ENCODE results near the gene PLPPR5.
"Not testable (repeated sequence)": the region's sequence is repeated elsewhere in the genome, so short reads cannot be mapped to it uniquely, and the experiment has no call there.

PLPPR5 gene, protein sequence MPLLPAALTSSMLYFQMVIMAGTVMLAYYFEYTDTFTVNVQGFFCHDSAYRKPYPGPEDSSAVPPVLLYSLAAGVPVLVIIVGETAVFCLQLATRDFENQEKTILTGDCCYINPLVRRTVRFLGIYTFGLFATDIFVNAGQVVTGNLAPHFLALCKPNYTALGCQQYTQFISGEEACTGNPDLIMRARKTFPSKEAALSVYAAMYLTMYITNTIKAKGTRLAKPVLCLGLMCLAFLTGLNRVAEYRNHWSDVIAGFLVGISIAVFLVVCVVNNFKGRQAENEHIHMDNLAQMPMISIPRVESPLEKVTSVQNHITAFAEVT

DNA sequence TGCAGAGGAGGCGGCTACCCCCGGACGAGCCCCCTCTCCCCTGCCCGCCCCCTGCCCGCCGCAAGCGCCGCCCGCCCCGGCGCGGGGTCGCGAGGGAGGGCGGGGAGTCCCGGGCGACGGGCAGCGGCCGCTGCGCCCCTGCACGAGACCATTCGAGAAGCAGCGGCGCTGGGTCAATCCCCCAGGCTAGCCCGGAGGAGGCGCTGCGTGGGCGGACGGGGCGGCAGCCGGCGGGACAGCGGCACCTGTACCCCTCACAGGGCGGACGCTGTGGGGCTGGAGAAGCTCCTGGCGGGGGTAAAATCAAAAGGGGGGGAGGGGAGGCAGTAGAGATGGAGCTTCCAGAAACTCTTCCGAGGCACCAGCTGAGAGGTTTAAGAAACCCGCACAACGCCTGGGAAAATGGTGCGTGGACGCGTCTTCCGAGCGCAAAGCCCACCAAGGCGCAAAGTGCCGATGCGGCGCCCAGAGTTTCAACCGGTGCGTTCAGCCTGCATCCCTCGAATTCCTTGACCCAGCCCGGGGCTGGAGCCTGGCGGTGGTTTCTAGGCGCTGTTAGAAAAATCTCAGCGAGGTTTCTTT, at the start of gene PLPPR5:
TSS of gene PLPPR5 (minus strand) at position 1 of the 582 bp plus-strand sequence. CDS start 190 bp downstream, outside the sequence.
- DNase-seq: no peak

DNA sequence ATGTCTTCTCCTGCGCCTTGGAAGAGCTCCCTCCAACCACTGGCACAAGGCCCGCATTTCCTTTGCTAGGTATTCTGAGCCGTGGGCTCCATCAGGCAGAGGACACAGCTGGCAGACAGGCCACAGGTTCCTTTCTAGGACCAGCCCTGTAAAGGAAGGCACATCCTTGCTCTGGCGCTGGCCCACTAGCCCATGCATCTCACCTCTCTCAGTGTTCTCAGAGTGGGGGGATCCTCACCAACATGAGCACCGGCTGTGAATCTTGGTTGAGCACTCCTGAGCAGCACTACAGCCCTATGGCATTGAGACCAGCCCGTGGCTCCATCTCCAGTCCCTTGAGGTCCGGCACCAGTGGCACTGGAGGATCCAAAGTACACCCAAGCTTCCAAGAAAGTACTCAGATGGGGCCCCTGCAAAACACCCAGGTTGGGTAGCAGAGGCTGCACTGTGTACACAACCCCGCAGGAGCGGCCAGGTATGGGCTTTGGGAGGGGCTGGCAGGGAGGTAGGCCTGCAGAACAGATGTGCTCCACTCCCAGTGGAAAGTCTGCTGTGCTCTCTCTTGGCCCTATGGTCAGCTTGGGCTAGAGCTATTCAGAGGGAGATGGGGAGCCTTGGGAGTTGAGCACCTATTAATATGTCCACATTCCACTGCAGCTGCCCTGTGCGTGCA, 47.1 kb upstream of the PLPPR5 start:
- DNase-seq: no peak

DNA sequence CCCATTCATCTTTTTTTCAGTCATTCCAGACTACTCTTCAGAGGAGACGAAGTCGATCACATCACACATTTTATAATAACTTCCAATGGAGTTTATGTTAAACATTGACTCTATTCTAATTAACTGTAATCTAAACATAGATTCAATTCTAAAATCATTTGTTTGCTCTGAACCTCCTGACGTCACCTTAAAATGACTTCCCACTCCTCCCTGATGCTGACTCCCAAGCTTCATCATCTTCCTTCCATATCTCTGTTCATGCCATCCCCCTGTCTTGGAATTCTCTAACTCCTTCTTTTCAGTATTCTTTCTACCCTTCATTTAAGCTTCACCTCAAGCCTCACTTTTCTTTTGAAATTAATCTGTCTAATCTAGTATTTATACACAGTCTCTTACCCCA, 45.1 kb upstream of the PLPPR5 start:
- no peak for DNase-seq

GRCh38 chr1:99036746-99037145, 32.1 kb upstream of the PLPPR5 start:
- not testable (repeated sequence) for DNase-seq

DNA sequence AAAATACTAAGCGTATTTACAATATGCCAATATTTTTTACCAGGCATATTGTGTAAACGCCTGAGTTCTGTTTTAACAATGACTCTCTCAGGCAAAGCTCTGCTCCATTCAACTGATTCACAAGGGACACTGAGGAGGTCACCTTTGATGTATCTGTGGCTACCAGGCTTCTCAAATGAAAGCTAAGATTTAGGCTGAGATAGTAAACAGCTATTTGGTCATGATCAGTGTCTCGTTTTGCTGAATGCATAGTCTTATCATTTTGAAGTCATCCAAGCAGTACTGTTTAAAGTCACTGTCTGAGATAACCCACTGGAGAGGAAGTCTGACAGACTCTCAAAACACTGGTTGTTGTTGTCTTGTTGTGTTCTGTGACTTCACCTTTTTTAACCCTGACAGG, 13.7 kb upstream of the PLPPR5 start:
- no peak for DNase-seq

DNA sequence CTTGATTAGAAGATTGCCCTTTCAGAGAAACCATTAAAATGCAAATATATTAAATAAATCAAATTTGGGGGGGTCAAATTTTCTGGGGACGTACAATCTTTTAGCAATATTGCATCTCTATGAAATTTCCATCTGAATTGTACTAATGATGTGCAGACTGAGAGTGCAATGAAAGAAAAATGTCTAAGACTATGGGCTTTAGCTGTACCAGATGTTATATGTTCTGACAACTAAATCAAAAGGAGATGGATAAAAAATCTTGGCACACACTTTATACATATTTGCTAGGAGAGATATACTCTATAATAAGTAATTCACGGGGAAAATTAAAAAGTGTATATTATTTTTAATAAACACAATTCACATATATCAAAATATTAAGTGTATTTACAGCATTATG, 13.0 kb upstream of the PLPPR5 start:
- no peak for DNase-seq

DNA sequence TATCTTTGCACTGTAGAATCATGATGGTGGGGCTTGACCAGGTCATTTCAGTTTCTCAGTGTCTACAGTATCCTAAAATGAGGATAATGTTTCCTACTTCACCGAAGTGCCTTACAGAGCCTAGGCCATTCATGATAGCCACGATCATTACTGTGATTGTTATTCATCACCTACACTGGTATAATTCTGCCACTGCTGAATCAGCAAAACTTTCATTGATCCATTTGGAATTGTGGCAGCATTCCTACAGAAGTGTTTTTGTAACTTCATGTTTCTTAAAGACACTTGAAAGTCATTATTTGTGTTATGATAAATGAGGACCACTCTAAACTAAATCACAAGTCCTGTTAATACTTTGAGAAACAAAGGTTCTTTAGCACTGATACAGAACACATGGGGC, 6.0 kb upstream of the PLPPR5 start:
- DNase-seq: no peak

DNA sequence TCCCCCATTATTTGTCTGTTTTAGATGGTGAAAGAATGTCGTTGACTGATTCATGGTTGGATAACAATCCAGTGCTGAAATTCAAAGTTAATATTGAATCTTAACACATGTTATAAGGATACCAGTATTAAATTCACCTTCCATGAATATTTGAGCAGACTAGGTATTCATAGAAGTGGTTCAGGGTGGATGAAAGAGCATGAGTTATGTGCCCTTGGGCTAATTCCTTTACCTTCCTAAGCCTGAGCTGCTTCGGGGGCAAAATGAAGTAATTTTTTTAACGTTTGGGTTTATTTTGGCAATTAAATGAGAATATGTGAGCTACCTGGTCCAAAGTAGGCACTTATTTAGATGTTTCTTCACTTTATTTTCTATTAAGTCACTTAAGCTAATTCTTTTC, 2.7 kb upstream of the PLPPR5 start:
- no peak for DNase-seq

GRCh38 chr1:99005537-99005942, 879 bp upstream of the PLPPR5 start:
- DNase-seq: no peak

GRCh38 chr1:99004254-99004860, 304 bp downstream of the PLPPR5 start:
- no peak for DNase-seq

DNA sequence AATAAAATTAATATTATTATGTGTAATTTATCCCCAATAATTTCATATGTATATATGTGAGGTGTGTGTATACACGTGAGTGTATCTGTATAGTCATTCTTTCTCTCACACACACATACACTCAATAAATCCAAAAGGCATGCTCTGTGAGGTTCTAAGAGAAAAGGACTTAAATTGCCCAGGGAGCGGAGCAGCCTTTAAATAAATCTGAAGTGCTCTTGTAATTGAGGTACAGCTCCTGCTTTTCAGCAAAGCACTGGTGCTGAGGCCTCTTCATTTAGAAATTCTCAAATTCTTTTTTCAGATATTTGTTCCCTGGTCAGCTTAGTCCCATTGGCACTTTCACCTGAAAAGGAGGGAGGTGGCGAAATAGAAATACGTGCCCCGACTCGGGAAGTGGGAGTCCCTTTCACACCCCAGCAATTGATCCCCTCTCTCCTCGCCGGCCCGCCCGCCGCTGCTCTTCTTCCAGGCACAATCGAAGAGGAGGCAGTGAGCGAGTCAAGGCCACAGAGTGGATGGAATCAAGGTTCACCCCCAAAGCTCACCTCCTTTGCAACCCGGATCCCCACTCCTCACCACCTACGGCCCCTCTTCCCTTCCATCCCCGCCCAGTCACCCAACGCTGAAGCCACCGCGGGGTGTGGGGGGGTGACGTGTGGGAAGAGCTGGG, 944 bp downstream of the PLPPR5 start:
- DNase-seq: no peak

DNA sequence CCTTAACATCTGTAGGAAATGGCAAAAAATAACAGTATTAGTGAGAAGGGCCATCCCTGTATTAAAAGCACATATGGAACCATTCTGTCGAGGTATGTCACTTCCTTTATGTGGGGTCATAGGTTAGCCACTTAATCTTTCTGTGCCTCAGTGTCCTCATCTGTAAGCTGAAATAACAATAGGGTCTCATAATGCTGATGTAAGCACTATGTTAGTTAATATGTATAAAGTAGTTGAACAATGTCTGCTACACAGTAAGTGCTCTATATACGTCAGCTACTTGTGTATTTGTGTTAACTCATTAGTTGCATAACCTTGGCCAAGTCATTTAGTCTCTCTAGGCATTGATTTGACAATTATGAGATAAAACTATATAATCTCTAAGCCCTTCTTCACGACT, 11.8 kb downstream of the PLPPR5 start:
- DNase-seq: no peak

DNA sequence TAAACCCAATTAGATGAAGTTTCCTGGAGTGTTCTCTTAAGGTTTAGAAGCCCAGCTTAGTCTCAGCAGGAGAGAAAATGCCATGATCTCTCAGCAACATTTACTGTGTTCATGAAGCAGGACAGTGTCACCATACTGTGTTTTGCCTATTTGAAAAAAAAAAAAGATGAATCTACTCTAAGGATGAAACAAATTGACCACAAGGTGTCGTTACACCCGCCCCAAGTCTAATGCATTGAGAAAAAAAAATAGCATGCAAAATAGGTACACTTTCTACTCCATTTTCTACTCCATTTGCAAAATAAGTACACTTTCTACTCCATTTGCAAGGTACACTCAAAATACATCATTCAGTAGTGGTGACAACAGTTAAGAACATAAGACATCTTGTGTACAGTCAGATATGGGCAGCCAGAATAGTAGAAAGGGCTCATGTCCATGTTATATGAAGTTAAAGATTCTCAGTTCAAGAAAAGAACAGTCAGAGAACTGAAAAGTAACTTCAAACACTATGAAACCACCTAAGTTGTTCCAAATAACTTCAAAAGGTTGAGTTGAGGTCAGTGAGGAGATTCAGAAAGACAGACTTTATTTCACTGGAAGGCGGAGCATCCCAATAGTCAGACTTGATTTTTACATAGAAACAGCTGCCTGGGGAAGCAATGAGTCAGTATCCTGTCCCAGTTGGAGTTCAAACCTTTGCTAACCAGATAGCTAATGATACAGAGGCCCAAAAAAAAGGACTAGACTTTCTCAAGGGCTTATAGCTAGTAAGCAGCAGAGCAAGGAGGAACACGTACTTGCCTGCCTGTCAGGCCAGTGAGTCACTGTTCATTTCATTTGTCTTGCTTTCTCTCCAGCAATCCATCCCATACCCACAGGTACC, 13.3 kb downstream of the PLPPR5 start:
- DNase-seq: no peak

- DNase-seq: no peak
Measured at GRCh38 chr1:98989556-98989907, 15.1 kb downstream of the PLPPR5 start.

- DNase-seq: no peak
Measured at GRCh38 chr1:98988904-98989555, 15.6 kb downstream of the PLPPR5 start.

- DNase-seq: no peak
Measured at GRCh38 chr1:98985687-98986086, 19.0 kb downstream of the PLPPR5 start.

- DNase-seq: no peak
Measured at GRCh38 chr1:98981917-98982513, 22.6 kb downstream of the PLPPR5 start.

GRCh38 chr1:98979463-98979862, 25.2 kb downstream of the PLPPR5 start:
- DNase-seq: no peak

- DNase-seq: no peak
Measured at GRCh38 chr1:98975810-98976209, 28.9 kb downstream of the PLPPR5 start.

- DNase-seq: no peak
Measured at GRCh38 chr1:98975113-98975512, 29.5 kb downstream of the PLPPR5 start.

DNA sequence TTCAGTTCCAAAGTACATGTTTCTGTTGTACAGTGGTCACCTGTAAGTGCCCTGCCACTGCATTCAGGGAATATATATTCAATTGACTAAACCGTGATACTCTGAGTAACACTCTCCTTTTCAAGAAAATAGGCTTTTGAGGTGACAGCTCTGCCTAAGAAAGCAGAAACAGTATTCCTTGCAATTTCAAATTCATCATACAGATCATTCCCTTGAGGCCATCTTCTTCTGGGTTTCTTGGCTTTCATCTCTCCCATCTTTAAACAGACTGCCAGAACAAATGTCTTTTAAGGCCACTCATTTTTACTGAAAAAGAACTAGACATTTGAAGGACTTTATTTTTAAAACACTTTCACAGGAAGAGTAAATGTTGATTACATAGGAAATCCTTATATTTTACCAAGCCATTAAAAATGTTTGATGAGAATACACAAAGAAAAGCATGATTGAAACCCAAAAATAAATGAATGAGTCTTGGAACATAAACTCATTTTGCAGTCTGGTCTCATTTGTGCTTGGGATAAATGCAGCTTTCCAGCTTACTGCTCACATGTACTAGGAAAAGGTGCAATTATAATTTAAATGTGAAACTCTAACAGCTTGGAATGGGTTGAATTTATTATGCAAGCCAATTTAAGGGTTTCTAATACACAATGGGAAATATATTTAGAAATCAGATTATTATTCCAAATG, 34.7 kb downstream of the PLPPR5 start:
- no peak for DNase-seq

Measured in NCI-H1092 (cell line).